HCT116 (cell line): ENCODE data around the gene GPANK1. TPM values are rescaled to one million over a fixed set of nuclear protein-coding genes. Genes with fewer than 3 reads are reported as not detected.

Experiments used
- ATAC-seq: fragments of 200-7000 bp; cut with Tn5 transposase; 2 replicates; pipeline ENCODE4 v1.9.1; 2020; ENCODE audit warnings: mild to moderate bottlenecking, moderate library complexity
- BruUV-seq: library from RNA; stranded (reverse); fragments of 400-500 nt; replicated peaks from 2 replicates; lab custom pipeline; 2021; lab: Mats Ljungman, UMichigan
- CTCF ChIA-PET: fragments of 300-600 bp; sonication (Branson Sonifier 250); formaldehyde crosslinking; loops from one replicate; lab custom pipeline; 2021; ENCODE audit warnings: antibody characterized with exemption; lab: Charles Lee
- POLR2A ChIA-PET: fragments of 300-600, 350-600 bp; sonication (Branson Sonifier 250); formaldehyde crosslinking; loops from one replicate; lab custom pipeline; 2021; ENCODE audit warnings: antibody characterized with exemption; lab: Charles Lee
- RAD21 ChIA-PET, 2 experiments: fragments of 300-600 bp; sonication (Branson Sonifier 250); formaldehyde crosslinking; loops; one replicate each; lab custom pipeline; 2023; ENCODE audit warnings: low total read pairs in 2 of 2; ENCODE audit not compliant: uncharacterized antibody in 2 of 2, unreplicated experiment in 2 of 2, low non-redundant PET in 1 of 2; lab: Charles Lee
- DNase-seq: peaks from one replicate; pipeline ENCODE4 v3.0.0-alpha.2; 2010; ENCODE audit warnings: low read depth, low spot score
- H2AFZ ChIP-seq: fragments of 200-600 bp; shearing (Covaris generic), sonication (generic); 2 replicates; pipeline ENCODE4 v1.6.1; 2017; ENCODE audit warnings: low read depth, mixed run types, mixed read lengths, antibody characterized with exemption, low read length; ENCODE audit not compliant: poor library complexity, severe bottlenecking
- H3K27ac ChIP-seq: 2 replicates; pipeline ENCODE4 v1.5.1; 2012; ENCODE audit warnings: low read depth, low read length
- H3K27me3 ChIP-seq: fragments of 200-600 bp; sonication (generic); 2 replicates; pipeline ENCODE4 v1.6.1; 2016; ENCODE audit warnings: mixed run types, low read length, mixed read lengths; ENCODE audit not compliant: insufficient read depth
- H3K36me3 ChIP-seq, 2 experiments: fragments of 200-500 bp in 1 of 2; fragments of 200-600 bp in 1 of 2; sonication (Bioruptor generic) in 1 of 2; sonication (generic) in 1 of 2; 2 replicates each; pipeline versions ENCODE4 v1.5.1 to v1.6.1; 2014 to 2016; ENCODE audit warnings: low read length in 2 of 2, inconsistent platforms in 1 of 2, mixed read lengths in 1 of 2, mixed run types in 1 of 2; ENCODE audit not compliant: insufficient read depth in 2 of 2, control insufficient read depth in 1 of 2
- H3K4me1 ChIP-seq, 2 experiments: fragments of 200-600 bp in 1 of 2; sonication (generic) in 1 of 2; 2 replicates each; pipeline versions ENCODE4 v1.5.1 to v1.6.1; 2012 to 2017; ENCODE audit warnings: low read length in 2 of 2, inconsistent platforms in 1 of 2, mild to moderate bottlenecking in 1 of 2, mixed read lengths in 1 of 2, mixed run types in 1 of 2, moderate library complexity in 1 of 2; ENCODE audit not compliant: insufficient read depth in 2 of 2, control insufficient read depth in 1 of 2
- H3K4me2 ChIP-seq: fragments of 200-600 bp; sonication (generic); 2 replicates; pipeline ENCODE4 v1.6.1; 2017; ENCODE audit warnings: mixed run types, low read length, mixed read lengths
- H3K4me3 ChIP-seq, 2 experiments: fragments of 200-600 bp in 1 of 2; sonication (generic) in 1 of 2; replicated peaks in 1 of 2; 2 replicates each; pipeline ENCODE4 v1.5.1; 2011 to 2016; ENCODE audit warnings: low read length in 2 of 2, control low read depth in 1 of 2, low read depth in 1 of 2, mild to moderate bottlenecking in 1 of 2, mixed read lengths in 1 of 2, mixed run types in 1 of 2
- H3K79me2 ChIP-seq: fragments of 200-600 bp; sonication (generic); 2 replicates; pipeline ENCODE4 v1.6.1; 2017; ENCODE audit warnings: mild to moderate bottlenecking, mixed run types, low read length, moderate library complexity, mixed read lengths; ENCODE audit not compliant: insufficient read depth
- H3K9ac ChIP-seq: fragments of 200-600 bp; sonication (generic); 2 replicates; pipeline ENCODE4 v1.6.1; 2016; ENCODE audit warnings: low read length, mixed read lengths
- H3K9me2 ChIP-seq: fragments of 200-600 bp; sonication (generic), shearing (Covaris generic); 2 replicates; pipeline ENCODE4 v1.6.1; 2017; ENCODE audit warnings: mixed run types, mild to moderate bottlenecking, moderate library complexity; ENCODE audit not compliant: insufficient read depth
- H3K9me3 ChIP-seq, 2 experiments: fragments of 200-500 bp in 1 of 2; fragments of 200-600 bp in 1 of 2; sonication (Bioruptor generic) in 1 of 2; sonication (generic) in 1 of 2; 2 replicates each; pipeline ENCODE4 v1.6.1; 2014 to 2017; ENCODE audit warnings: low read length in 2 of 2, mixed read lengths in 2 of 2, inconsistent platforms in 1 of 2, low read depth in 1 of 2, mild to moderate bottlenecking in 1 of 2, mixed run types in 1 of 2, moderate library complexity in 1 of 2; ENCODE audit not compliant: control insufficient read depth in 1 of 2, insufficient read depth in 1 of 2
- H4K20me1 ChIP-seq: fragments of 200-600 bp; sonication (generic), shearing (Covaris generic); 2 replicates; pipeline ENCODE4 v1.6.1; 2017; ENCODE audit warnings: mixed run types, mild to moderate bottlenecking, moderate library complexity; ENCODE audit not compliant: insufficient read depth
- CTCF ChIP-seq, 3 experiments: fragments of 200-600 bp in 1 of 3; sonication (generic) in 1 of 3; IDR thresholded peaks in 2 of 3; conservative IDR thresholded peaks in 1 of 3; 2 replicates each; pipeline ENCODE4 v1.5.1; 2012 to 2017; ENCODE audit warnings: low read depth in 2 of 3, low read length in 2 of 3, antibody characterized with exemption in 1 of 3, borderline replicate concordance in 1 of 3, control low read depth in 1 of 3, mild to moderate bottlenecking in 1 of 3, mixed read lengths in 1 of 3, mixed run types in 1 of 3, moderate library complexity in 1 of 3; ENCODE audit not compliant: insufficient read depth in 1 of 3
- ELF1 ChIP-seq: IDR thresholded peaks from 2 replicates; pipeline ENCODE4 v1.6.1; 2012; ENCODE audit warnings: low read depth, borderline replicate concordance
- EZH2 ChIP-seq: fragments of 200-600 bp; sonication (generic); IDR thresholded peaks from 2 replicates; pipeline ENCODE4 v1.6.1; 2017; ENCODE audit warnings: antibody characterized with exemption, mixed run types
- POLR2AphosphoS5 ChIP-seq: IDR thresholded peaks from 2 replicates; pipeline ENCODE4 v1.6.1; 2011; ENCODE audit warnings: mild to moderate bottlenecking, low read depth, low read length, moderate library complexity
- REST ChIP-seq: IDR thresholded peaks from 2 replicates; pipeline ENCODE4 v1.6.1; 2012; ENCODE audit warnings: low read depth
- SP1 ChIP-seq: IDR thresholded peaks from 2 replicates; pipeline ENCODE4 v1.6.1; 2012; ENCODE audit warnings: low read depth
- SRF ChIP-seq: IDR thresholded peaks from 2 replicates; pipeline ENCODE4 v1.6.1; 2012; ENCODE audit warnings: low read depth
- YY1 ChIP-seq: IDR thresholded peaks from 2 replicates; pipeline ENCODE4 v1.6.1; 2011; ENCODE audit warnings: low read length, low read depth, moderate library complexity, mild to moderate bottlenecking; ENCODE audit not compliant: insufficient replicate concordance; ENCODE audit errors: extremely low read depth
- ZBTB33 ChIP-seq: IDR thresholded peaks from 2 replicates; pipeline ENCODE4 v1.6.1; 2011; ENCODE audit warnings: mild to moderate bottlenecking, low read length, moderate library complexity; ENCODE audit not compliant: insufficient replicate concordance; ENCODE audit errors: extremely low read depth
- ZFX ChIP-seq: fragments of 450-650 bp; IDR thresholded peaks from 2 replicates; pipeline ENCODE4 v1.6.1; 2017
- intact Hi-C: fragments of 100-400 bp; cut with micrococcal nuclease; formaldehyde crosslinking; loops from 2 replicates; pipeline ENCODE4 v1.10.0; 2022
- total RNA-seq: library from RNA; stranded (reverse); gene quantifications from one replicate; pipeline ENCODE4 v1.2.1, GENCODE V29; 2021; ENCODE audit not compliant: unreplicated experiment

GPANK1 gene
- total RNA-seq, 1 experiment from 2014 or later = 14.8 TPM

- TF ChIP-seq REST (no peak), SRF (no peak), ZFX (no peak)
Observed at GRCh38 chr6:31643818-31644454, 20.9 kb downstream of the GPANK1 start (continued).

- no peaks in the 10 kb centered on the region for H3K27me3 ChIP-seq
- no peaks in the 10 kb centered on the region for H3K9me2 ChIP-seq
- H2AFZ ChIP-seq = no peak overlapping the region
- no peak overlapping the region for H3K27ac ChIP-seq
- ChIA-PET CTCF (no interaction called here), RAD21 (interaction anchor here in 1 of 2 experiments (0.7 kb wide), 1 partner anchor 41 kb away, joined by 12 read pairs; no protein-coding TSS in a partner anchor), POLR2A (no interaction called here)
- no peaks in the 10 kb centered on the region for H3K4me1 ChIP-seq
- no peaks in the 10 kb centered on the region for H3K9me3 ChIP-seq
- no peaks in the 10 kb centered on the region for H4K20me1 ChIP-seq
- H3K4me2 ChIP-seq = no peak overlapping the region
- TF ChIP-seq ZBTB33 = no peak
- TF ChIP-seq YY1 = no peak
- TF ChIP-seq CTCF (IDR thresholded peaks at IDR 0.05 in 2 of 3, conservative IDR thresholded peaks at IDR 0.05 in 1 of 3; ENCODE audit: borderline replicate concordance in 1 of 3, insufficient read depth in 1 of 3, low read depth in 2 of 3, low read length in 2 of 3) = no peak
- TF ChIP-seq POLR2AphosphoS5 = no peak
- TF ChIP-seq EZH2 = no peak
- no peak for TF ChIP-seq ZFX
- TF ChIP-seq SP1 = no peak
- TF ChIP-seq ELF1 = no peak
- H3K36me3 ChIP-seq = peaks cover 50 to 56% of the 10 kb centered on the region in 2 experiments; a peak in 3 of 4 replicates
- intact Hi-C loops = no loop called here
- H3K79me2 ChIP-seq = peaks cover 12% of the 10 kb centered on the region; the same call in 1 of the 2 replicates
- H3K9ac ChIP-seq = no peak overlapping the region
- BruUV-seq = no TSS peak
- DNase-seq = no peak
- ATAC-seq = no peak
- no peak overlapping the region for H3K4me3 ChIP-seq
Observed at GRCh38 chr6:31642798-31643570, 21.8 kb downstream of the GPANK1 start.
